Testis (tissue), 2 donors: ENCODE data around the gene PDE6B.

Source experiments
- POLR2A ChIP-seq: fragments of 450-650 bp; IDR thresholded peaks from one replicate; pipeline ENCODE4 v1.6.1; 2017; ENCODE audit warnings: antibody characterized with exemption, mild to moderate bottlenecking, moderate library complexity
- TF ChIP-seq, protein P1 (sequence below), 3 experiments: fragments of 450-650 bp in 2 of 3; fragments of 200-600 bp in 1 of 3; sonication (generic) in 1 of 3; IDR thresholded peaks; one replicate each; pipeline ENCODE4 v1.5.1; 2016 to 2019; ENCODE audit warnings: antibody characterized with exemption in 3 of 3, mild to moderate bottlenecking in 2 of 3, moderate library complexity in 1 of 3

DNA sequence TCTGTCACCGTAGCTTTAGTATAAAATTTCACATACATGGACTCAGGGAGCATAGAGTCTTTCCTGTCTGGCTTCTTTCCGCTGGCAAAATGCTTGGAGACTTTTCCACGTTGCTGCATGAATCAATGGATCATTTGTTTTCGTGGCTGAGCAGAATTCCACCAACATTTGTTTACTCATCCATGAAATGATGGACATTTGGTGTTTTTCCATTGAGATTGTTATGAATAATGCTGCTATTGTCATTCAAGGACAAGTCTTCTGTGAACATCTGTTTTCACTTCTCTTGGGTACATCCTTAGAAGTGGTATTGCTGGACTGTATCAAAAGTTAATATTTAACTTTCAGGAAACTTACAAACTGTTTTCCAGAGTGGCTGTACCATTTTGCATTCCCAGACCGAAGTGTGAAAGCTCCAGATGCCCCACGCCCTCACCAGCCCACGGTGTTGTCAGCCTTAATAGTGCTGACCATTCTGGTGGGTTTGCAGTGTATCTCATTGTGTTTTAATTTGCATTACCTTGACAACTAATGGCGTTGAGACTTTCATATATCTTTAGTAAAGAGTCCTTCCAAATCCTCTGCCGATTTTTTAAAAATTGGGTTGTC is 43.5 kb upstream of the PDE6B start:
- TF ChIP-seq, protein P1, sequence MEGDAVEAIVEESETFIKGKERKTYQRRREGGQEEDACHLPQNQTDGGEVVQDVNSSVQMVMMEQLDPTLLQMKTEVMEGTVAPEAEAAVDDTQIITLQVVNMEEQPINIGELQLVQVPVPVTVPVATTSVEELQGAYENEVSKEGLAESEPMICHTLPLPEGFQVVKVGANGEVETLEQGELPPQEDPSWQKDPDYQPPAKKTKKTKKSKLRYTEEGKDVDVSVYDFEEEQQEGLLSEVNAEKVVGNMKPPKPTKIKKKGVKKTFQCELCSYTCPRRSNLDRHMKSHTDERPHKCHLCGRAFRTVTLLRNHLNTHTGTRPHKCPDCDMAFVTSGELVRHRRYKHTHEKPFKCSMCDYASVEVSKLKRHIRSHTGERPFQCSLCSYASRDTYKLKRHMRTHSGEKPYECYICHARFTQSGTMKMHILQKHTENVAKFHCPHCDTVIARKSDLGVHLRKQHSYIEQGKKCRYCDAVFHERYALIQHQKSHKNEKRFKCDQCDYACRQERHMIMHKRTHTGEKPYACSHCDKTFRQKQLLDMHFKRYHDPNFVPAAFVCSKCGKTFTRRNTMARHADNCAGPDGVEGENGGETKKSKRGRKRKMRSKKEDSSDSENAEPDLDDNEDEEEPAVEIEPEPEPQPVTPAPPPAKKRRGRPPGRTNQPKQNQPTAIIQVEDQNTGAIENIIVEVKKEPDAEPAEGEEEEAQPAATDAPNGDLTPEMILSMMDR (IDR thresholded peaks at IDR 0.05): no peak
- TF ChIP-seq POLR2A: no peak
